ENCODE results near the gene BCAR3.
"Not testable (repeated sequence)": the region's sequence is repeated elsewhere in the genome, so short reads cannot be mapped to it uniquely, and the experiment has no call there.

The BCAR3 gene

GRCh38 chr1:93565496-93566206 lies 116.0 kb downstream of the BCAR3 start:
- DNase-seq (ENCODE audit: extremely low read depth, low read depth), result no peak
- TF ChIP-seq CTCF (IDR thresholded peaks at IDR 0.05; ENCODE audit: low read depth, low read length), result no peak

GRCh38 chr1:93559695-93560094 lies 121.9 kb downstream of the BCAR3 start:
- DNase-seq (ENCODE audit: extremely low read depth, low read depth), result no peak
- no peak for TF ChIP-seq CTCF (IDR thresholded peaks at IDR 0.05; ENCODE audit: low read depth, low read length)

GRCh38 chr1:93559045-93559444 lies 122.6 kb downstream of the BCAR3 start:
- DNase-seq (ENCODE audit: extremely low read depth, low read depth), result no peak
- TF ChIP-seq CTCF (IDR thresholded peaks at IDR 0.05; ENCODE audit: low read depth, low read length), result no peak

- TF ChIP-seq CTCF (IDR thresholded peaks at IDR 0.05; ENCODE audit: low read depth, low read length), result no peak
- DNase-seq (ENCODE audit: extremely low read depth, low read depth), result no peak
Observed at GRCh38 chr1:93556291-93556690, 125.3 kb downstream of the BCAR3 start.

GRCh38 chr1:93554883-93555872 lies 126.5 kb downstream of the BCAR3 start:
- no peak for TF ChIP-seq CTCF (IDR thresholded peaks at IDR 0.05; ENCODE audit: low read depth, low read length)
- no peak for DNase-seq (ENCODE audit: extremely low read depth, low read depth)

- DNase-seq (ENCODE audit: extremely low read depth, low read depth), result not testable (repeated sequence)
Observed at GRCh38 chr1:93553886-93554490, 127.6 kb downstream of the BCAR3 start.

GRCh38 chr1:93552741-93553455 lies 128.7 kb downstream of the BCAR3 start:
- no peak for DNase-seq (ENCODE audit: extremely low read depth, low read depth)
- TF ChIP-seq CTCF (IDR thresholded peaks at IDR 0.05; ENCODE audit: low read depth, low read length), result no peak

Measured in AG09319 (cell line).